ENCODE results near the gene CGB5. TPM values are rescaled to one million over a fixed set of nuclear protein-coding genes. Genes with fewer than 3 reads are reported as not detected.

Gene CGB5
- total RNA-seq, 1 donor: not detected

DNA sequence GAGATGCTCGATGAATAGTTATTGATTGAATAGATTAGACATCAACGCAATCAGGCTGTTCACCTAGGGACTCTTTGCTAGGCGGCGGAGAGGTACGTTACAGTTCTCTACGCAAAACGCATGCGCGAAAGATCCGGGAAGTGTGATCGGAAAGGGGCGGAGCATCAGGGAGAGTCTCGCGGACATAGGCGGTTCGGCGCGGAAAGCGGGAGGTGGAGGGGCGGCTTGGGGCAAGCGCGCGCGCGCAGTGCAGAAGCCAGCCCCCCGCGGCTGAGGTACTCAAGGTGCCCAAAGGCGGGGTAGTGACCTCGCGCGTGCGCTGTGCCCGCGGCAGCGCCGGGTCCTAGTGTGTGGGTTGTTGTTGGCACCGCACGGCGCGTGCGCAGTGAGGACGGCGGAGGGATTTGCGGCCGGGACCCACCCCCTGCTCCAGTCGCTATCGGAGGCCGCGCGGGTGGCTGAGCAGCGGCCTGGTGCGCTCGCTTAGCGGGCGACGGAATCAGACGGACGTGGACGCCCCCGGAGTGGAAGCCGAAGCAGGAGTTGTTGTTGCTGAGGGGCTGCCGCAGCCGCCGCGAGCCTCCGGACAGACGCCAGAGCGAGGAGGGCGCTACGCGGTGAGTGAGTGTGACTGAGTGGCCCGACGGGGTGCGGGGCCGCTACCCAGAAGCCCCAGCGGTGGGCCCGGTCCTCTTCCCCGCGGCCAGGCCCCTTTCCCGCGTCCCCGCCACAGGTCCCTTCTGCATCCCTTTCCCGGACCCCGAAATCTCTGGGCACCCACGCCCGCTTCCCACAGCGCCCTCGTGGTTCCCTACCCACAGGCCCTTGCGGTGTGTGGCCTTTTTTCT lies 41.6 kb downstream of the CGB5 start, which contains the start of gene SNRNP70:
SNRNP70 (plus strand) TSS at position 432 of the 848 bp plus-strand sequence. CDS start 964 bp downstream, outside the sequence.
- TF ChIP-seq CTCF (IDR thresholded peaks at IDR 0.05; ENCODE audit: extremely low read depth, low read depth, low read length): no peak
- Histone ChIP-seq H3K36me3 (ENCODE audit: insufficient read depth, low read length) (peaks cover 25% of the 10 kb centered on the region), H3K4me2 (ENCODE audit: insufficient read depth, low read length) (peak within 1 kb of the TSS; percentile 100), H3K27me3 (ENCODE audit: insufficient read depth, low read length) (no peaks in the 10 kb centered on the region), H2AFZ (ENCODE audit: low read length) (peak within 1 kb of the TSS; percentile 99), H4K20me1 (ENCODE audit: insufficient read depth, low read length) (peaks cover 43% of the 10 kb centered on the region), H3K4me1 (ENCODE audit: insufficient read depth, low read length) (peaks cover 22% of the 10 kb centered on the region), H3K27ac (ENCODE audit: low read depth, low read length) (peak within 1 kb of the TSS; percentile 89), H3K79me2 (ENCODE audit: insufficient read depth, low read length) (peaks cover 48% of the 10 kb centered on the region), H3K9me3 (ENCODE audit: low read depth, low read length) (no peaks in the 10 kb centered on the region), H3K4me3 (ENCODE audit: insufficient read depth, low read length) (peak within 1 kb of the TSS; percentile 94)
- peak; percentile 100 for DNase-seq (ENCODE audit: insufficient read length, low spot score, missing footprints)

- Histone ChIP-seq H3K27me3 (ENCODE audit: insufficient read depth, low read length) (no peaks in the 10 kb centered on the region), H4K20me1 (ENCODE audit: insufficient read depth, low read length) (peaks cover 45% of the 10 kb centered on the region), H3K79me2 (ENCODE audit: insufficient read depth, low read length) (peaks cover 54% of the 10 kb centered on the region), H3K4me2 (ENCODE audit: insufficient read depth, low read length) (peak overlapping the region; percentile 100), H3K4me1 (ENCODE audit: insufficient read depth, low read length) (peaks cover 22% of the 10 kb centered on the region), H3K27ac (ENCODE audit: low read depth, low read length) (peak overlapping the region; percentile 89), H2AFZ (ENCODE audit: low read length) (peak overlapping the region; percentile 93), H3K9me3 (ENCODE audit: low read depth, low read length) (no peaks in the 10 kb centered on the region), H3K36me3 (ENCODE audit: insufficient read depth, low read length) (peaks cover 31% of the 10 kb centered on the region), H3K4me3 (ENCODE audit: insufficient read depth, low read length) (peak overlapping the region; percentile 94)
- TF ChIP-seq CTCF (IDR thresholded peaks at IDR 0.05; ENCODE audit: extremely low read depth, low read depth, low read length): no peak
- DNase-seq (ENCODE audit: insufficient read length, low spot score, missing footprints): peak; percentile 52
Observed at GRCh38 chr19:49085868-49086232, 42.2 kb downstream of the CGB5 start.

- H3K27ac ChIP-seq (ENCODE audit: low read depth, low read length): peak overlapping the region; percentile 89
- peaks cover 47% of the 10 kb centered on the region for H4K20me1 ChIP-seq (ENCODE audit: insufficient read depth, low read length)
- DNase-seq (ENCODE audit: insufficient read length, low spot score, missing footprints): peak; percentile 22
- peaks cover 22% of the 10 kb centered on the region for H3K4me1 ChIP-seq (ENCODE audit: insufficient read depth, low read length)
- peaks cover 58% of the 10 kb centered on the region for H3K79me2 ChIP-seq (ENCODE audit: insufficient read depth, low read length)
- H2AFZ ChIP-seq (ENCODE audit: low read length): no peak overlapping the region
- no peaks in the 10 kb centered on the region for H3K27me3 ChIP-seq (ENCODE audit: insufficient read depth, low read length)
- H3K4me2 ChIP-seq (ENCODE audit: insufficient read depth, low read length): peak overlapping the region; percentile 100
- peak overlapping the region; percentile 94 for H3K4me3 ChIP-seq (ENCODE audit: insufficient read depth, low read length)
- H3K36me3 ChIP-seq (ENCODE audit: insufficient read depth, low read length): peaks cover 35% of the 10 kb centered on the region
- TF ChIP-seq CTCF (IDR thresholded peaks at IDR 0.05; ENCODE audit: extremely low read depth, low read depth, low read length): no peak
- H3K9me3 ChIP-seq (ENCODE audit: low read depth, low read length): no peaks in the 10 kb centered on the region
Observed at GRCh38 chr19:49086296-49086695, 42.6 kb downstream of the CGB5 start.

DNA sequence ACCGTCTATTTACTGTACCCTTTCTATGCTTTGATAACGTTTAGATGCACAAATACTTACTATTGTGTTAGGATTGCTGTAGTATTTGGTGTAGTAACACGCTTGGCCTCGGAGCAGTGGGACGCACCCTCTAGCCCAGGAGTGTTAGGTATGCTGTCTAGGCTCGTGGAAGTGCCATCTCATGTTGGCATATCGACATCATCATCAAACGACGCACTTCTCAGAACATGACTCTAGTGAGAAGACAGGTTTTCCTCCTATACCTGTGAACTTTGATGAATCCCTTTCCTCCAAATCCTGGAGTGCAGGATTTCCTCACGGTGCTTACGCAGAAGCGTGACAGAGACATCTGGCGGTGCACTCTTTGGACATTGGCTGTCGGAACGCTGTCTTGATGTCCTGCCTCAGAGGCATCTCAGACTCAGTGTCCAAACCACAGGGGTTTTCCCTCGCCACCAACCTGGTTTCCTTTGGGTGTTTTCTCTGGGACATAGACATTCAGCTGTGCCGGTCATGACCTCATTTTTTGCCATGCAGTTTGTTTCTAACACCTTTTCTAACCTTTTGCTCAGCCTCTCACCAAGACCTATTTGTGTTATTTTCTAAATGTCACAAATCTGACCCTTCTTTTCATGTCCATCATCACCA lies 47.9 kb downstream of the CGB5 start:
- no peak overlapping the region for H2AFZ ChIP-seq (ENCODE audit: low read length)
- H3K9me3 ChIP-seq (ENCODE audit: low read depth, low read length): no peaks in the 10 kb centered on the region
- H3K4me3 ChIP-seq (ENCODE audit: insufficient read depth, low read length): no peak overlapping the region
- H3K27me3 ChIP-seq (ENCODE audit: insufficient read depth, low read length): no peaks in the 10 kb centered on the region
- TF ChIP-seq CTCF (IDR thresholded peaks at IDR 0.05; ENCODE audit: extremely low read depth, low read depth, low read length): no peak
- no peak overlapping the region for H3K27ac ChIP-seq (ENCODE audit: low read depth, low read length)
- peaks cover 13% of the 10 kb centered on the region for H3K4me1 ChIP-seq (ENCODE audit: insufficient read depth, low read length)
- peaks cover 78% of the 10 kb centered on the region for H3K36me3 ChIP-seq (ENCODE audit: insufficient read depth, low read length)
- H3K79me2 ChIP-seq (ENCODE audit: insufficient read depth, low read length): peaks cover 94% of the 10 kb centered on the region
- H3K4me2 ChIP-seq (ENCODE audit: insufficient read depth, low read length): no peak overlapping the region
- H4K20me1 ChIP-seq (ENCODE audit: insufficient read depth, low read length): peaks cover 60% of the 10 kb centered on the region
- no peak for DNase-seq (ENCODE audit: insufficient read length, low spot score, missing footprints)
